ENCODE measurements around the gene TP63.

Gene TP63

DNA sequence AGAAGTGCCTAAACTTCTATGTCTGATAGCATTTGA is at the start of gene TP63:
Gene TP63, plus strand, starts transcription at position 17 of the 36 bp plus-strand sequence. CDS start 127 bp downstream, outside the sequence.
- TF ChIP-seq, protein P1, sequence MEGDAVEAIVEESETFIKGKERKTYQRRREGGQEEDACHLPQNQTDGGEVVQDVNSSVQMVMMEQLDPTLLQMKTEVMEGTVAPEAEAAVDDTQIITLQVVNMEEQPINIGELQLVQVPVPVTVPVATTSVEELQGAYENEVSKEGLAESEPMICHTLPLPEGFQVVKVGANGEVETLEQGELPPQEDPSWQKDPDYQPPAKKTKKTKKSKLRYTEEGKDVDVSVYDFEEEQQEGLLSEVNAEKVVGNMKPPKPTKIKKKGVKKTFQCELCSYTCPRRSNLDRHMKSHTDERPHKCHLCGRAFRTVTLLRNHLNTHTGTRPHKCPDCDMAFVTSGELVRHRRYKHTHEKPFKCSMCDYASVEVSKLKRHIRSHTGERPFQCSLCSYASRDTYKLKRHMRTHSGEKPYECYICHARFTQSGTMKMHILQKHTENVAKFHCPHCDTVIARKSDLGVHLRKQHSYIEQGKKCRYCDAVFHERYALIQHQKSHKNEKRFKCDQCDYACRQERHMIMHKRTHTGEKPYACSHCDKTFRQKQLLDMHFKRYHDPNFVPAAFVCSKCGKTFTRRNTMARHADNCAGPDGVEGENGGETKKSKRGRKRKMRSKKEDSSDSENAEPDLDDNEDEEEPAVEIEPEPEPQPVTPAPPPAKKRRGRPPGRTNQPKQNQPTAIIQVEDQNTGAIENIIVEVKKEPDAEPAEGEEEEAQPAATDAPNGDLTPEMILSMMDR (IDR thresholded peaks at IDR 0.05; ENCODE audit: extremely low read depth, insufficient read depth, missing control alignments): no peak
- no peak for DNase-seq (ENCODE audit: low spot score)
- in situ Hi-C loops (cut with MboI; ENCODE audit: low pct_unique_long_range_greater_than_20kb, low sequenced_read_pairs, unreplicated experiment): no loop called here

DNA sequence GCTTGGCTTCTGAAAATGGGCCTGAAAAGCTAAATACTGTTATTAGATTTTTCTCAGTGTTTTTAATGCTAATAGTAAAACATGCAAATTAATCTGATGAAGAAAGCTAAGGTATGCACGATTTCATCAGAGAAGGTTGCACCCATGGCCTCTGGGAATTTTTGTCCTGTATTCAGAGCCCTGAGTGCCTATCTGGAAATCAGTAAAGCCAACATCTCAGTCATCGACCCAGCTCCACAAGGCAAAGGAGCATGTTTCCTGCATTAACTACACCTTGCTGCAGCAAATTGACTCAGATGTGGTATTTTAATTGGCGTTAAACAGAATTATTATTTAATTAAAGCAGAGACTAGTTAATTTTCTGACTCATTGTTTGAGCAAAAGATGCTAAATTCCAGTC is 49.0 kb upstream of the TP63 start:
- in situ Hi-C loops (cut with MboI; ENCODE audit: low pct_unique_long_range_greater_than_20kb, low sequenced_read_pairs, unreplicated experiment): no loop called here
- TF ChIP-seq, protein P1 (IDR thresholded peaks at IDR 0.05; ENCODE audit: extremely low read depth, insufficient read depth, missing control alignments): no peak
- no peak for DNase-seq (ENCODE audit: low spot score)

- in situ Hi-C loops (cut with MboI; ENCODE audit: low pct_unique_long_range_greater_than_20kb, low sequenced_read_pairs, unreplicated experiment): no loop called here
- TF ChIP-seq, protein P1 (IDR thresholded peaks at IDR 0.05; ENCODE audit: extremely low read depth, insufficient read depth, missing control alignments): no peak
- no peak for DNase-seq (ENCODE audit: low spot score)
Measured at GRCh38 chr3:189584645-189585044, 46.5 kb upstream of the TP63 start.

DNA sequence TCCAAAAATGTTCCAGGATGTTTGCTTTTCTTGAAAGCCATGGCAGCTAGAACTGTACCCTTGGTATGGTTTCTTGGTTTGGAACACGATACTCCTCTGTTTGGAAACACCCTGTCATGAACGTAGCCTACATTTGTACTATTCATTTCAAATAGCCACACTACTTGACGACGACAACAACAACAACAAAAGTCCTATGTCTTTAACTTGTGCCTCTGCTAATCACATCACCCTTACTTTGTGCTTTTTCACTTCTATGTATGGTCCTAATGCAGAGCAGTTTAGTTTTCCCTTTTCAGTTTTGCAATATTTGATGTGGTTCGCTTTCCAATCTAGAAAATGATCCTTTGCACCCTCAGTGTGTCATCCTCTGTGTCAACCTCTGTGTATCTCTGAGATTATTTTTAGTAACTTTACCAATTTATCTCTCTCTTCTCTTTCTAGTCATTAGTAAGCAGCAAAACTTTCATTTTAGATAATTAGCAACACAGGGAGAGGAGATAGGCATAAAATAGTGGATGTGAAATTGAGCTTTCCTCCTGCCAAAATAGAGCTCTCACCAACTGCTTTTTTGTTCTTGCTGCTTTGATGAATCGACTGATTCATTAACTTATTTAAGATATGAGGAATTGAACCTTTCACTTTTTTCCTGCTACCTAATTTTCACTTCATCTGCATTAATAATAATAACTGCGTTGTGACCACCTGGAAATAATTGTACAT is 44.1 kb upstream of the TP63 start:
- DNase-seq (ENCODE audit: low spot score): peak; percentile 50
- in situ Hi-C loops (cut with MboI; ENCODE audit: low pct_unique_long_range_greater_than_20kb, low sequenced_read_pairs, unreplicated experiment): no loop called here
- TF ChIP-seq, protein P1 (IDR thresholded peaks at IDR 0.05; ENCODE audit: extremely low read depth, insufficient read depth, missing control alignments): no peak

GRCh38 chr3:189587664-189588040 is 43.5 kb upstream of the TP63 start:
- DNase-seq (ENCODE audit: low spot score): no peak
- TF ChIP-seq, protein P1 (IDR thresholded peaks at IDR 0.05; ENCODE audit: extremely low read depth, insufficient read depth, missing control alignments): no peak
- in situ Hi-C loops (cut with MboI; ENCODE audit: low pct_unique_long_range_greater_than_20kb, low sequenced_read_pairs, unreplicated experiment): no loop called here

GRCh38 chr3:189588070-189588469 is 43.1 kb upstream of the TP63 start:
- TF ChIP-seq, protein P1 (IDR thresholded peaks at IDR 0.05; ENCODE audit: extremely low read depth, insufficient read depth, missing control alignments): no peak
- in situ Hi-C loops (cut with MboI; ENCODE audit: low pct_unique_long_range_greater_than_20kb, low sequenced_read_pairs, unreplicated experiment): no loop called here

More at GRCh38 chr3:189588070-189588469, 43.1 kb upstream of the TP63 start:
- no peak for DNase-seq (ENCODE audit: low spot score)
